IgD-negative memory B cell (primary cell): ENCODE data around the gene PHACTR3. TPM values are rescaled to one million over a fixed set of nuclear protein-coding genes. Genes with fewer than 3 reads are reported as not detected.
"Not testable (repeated sequence)": the region's sequence is repeated elsewhere in the genome, so short reads cannot be mapped to it uniquely, and the experiment has no call there.

Experiments
- H3K27ac Mint-ChIP-seq, 3 donors: one replicate each; pipeline ENCODE4 v1.8.0; 2020 to 2022; ENCODE audit warnings: mild to moderate bottlenecking in 3 of 3, mixed read lengths in 3 of 3, moderate library complexity in 1 of 3
- H3K27me3 Mint-ChIP-seq: one replicate; pipeline ENCODE4 v1.8.0; 2021; ENCODE audit warnings: mixed read lengths
- H3K36me3 Mint-ChIP-seq: one replicate; pipeline ENCODE4 v1.8.0; 2020; ENCODE audit warnings: mild to moderate bottlenecking, mixed read lengths
- H3K4me1 Mint-ChIP-seq, 3 donors: one replicate each; pipeline ENCODE4 v1.8.0; 2020 to 2022; ENCODE audit warnings: mixed read lengths in 3 of 3, mild to moderate bottlenecking in 1 of 3
- H3K4me3 Mint-ChIP-seq, 4 donors: one replicate each; pipeline ENCODE4 v1.8.0; 2020 to 2022; ENCODE audit warnings: mild to moderate bottlenecking in 4 of 4, mixed read lengths in 4 of 4, moderate library complexity in 3 of 4
- H3K9me3 Mint-ChIP-seq, 3 donors: one replicate each; pipeline ENCODE4 v1.8.0; 2020 to 2021; ENCODE audit warnings: mixed read lengths in 3 of 3, mild to moderate bottlenecking in 1 of 3
- polyA plus RNA-seq: library from polyadenylated mRNA; unstranded; fragments of 300-500 nt; fragmentation: Illumina TruSeq; gene quantifications from one replicate; pipeline ENCODE4 v1.2.3, GENCODE V29; 2021

PHACTR3 gene
- polyA plus RNA-seq, 1 donor from 2014 or later = not detected

DNA sequence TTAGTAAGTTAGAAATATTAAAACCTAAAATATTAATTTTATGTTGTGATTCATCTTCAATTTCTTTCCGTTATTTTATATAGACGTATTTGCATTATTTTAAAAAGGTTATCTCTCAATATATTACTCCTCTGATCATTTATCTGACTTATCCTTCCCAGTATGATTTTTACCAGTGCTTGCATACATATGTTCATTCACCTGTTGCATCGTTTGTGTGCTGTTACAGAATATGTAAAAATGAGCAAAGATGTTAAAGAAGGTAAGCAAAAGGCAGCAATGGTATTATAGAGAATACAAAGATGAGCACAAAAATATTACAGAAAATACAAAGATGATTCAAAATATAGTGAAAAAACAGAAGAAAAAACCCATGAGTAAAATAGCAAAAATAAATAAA is 280.2 kb downstream of the PHACTR3 start:
- Mint-ChIP-seq H3K36me3 (peaks cover 3% of the 10 kb centered on the region), H3K27me3 (peaks cover 2% of the 10 kb centered on the region), H3K27ac (no peak overlapping the region), H3K9me3 (peaks cover 0 to under 1% (median 0%) of the 10 kb centered on the region in 3 donors), H3K4me3 (no peak overlapping the region), H3K4me1 (no peaks in the 10 kb centered on the region)

DNA sequence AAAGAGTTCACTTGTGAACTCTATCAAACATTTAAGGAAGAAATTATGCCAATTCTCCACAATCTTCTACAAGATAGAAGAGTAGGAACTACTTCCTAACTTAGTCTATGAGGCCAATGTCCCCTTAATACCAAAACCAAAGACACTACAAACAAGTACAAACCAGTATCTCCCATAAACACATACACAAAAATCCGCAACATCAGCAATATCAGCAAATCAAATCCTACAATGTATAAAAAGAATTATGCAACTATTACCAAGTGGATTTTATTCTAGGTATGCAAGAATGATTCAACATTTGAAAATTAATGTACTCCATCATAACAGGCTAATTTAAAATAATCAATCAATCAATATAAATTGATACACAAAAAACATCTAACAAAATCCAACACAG is 283.7 kb downstream of the PHACTR3 start:
- Mint-ChIP-seq H3K27me3 (peaks cover 6% of the 10 kb centered on the region), H3K4me1 (peaks cover 11 to 15% (median 15%) of the 10 kb centered on the region in 3 donors), H3K36me3 (peaks cover 3% of the 10 kb centered on the region), H3K4me3 (no peak overlapping the region), H3K27ac (no peak overlapping the region), H3K9me3 (peaks cover 0 to 2% (median 0%) of the 10 kb centered on the region in 3 donors)

DNA sequence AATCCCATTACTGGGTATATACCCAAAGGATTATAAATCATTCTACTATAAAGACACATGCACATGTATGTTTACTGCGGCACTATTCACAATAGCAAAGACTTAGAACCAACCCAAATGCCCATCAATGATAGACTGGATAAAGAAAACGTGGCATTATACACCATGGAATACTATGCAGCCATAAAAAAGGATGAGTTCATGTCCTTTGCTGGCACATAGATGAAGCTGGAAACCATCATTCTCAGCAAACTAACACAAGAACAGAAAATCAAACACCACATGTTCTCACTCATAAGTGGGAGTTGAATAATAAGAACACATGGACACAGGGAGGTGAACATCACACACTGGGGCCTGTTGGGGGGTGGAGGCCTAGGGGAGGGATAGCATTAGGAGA is 285.7 kb downstream of the PHACTR3 start:
- Mint-ChIP-seq H3K4me3 (peak overlapping the region in 2 of 4 donors; percentile 29 to 48), H3K27ac (peak overlapping the region in 1 of 3 donors; percentile 53), H3K4me1 (peaks cover 11 to 15% (median 15%) of the 10 kb centered on the region in 3 donors)
- not testable (repeated sequence) for H3K9me3 Mint-ChIP-seq, H3K27me3 Mint-ChIP-seq, H3K36me3 Mint-ChIP-seq

DNA sequence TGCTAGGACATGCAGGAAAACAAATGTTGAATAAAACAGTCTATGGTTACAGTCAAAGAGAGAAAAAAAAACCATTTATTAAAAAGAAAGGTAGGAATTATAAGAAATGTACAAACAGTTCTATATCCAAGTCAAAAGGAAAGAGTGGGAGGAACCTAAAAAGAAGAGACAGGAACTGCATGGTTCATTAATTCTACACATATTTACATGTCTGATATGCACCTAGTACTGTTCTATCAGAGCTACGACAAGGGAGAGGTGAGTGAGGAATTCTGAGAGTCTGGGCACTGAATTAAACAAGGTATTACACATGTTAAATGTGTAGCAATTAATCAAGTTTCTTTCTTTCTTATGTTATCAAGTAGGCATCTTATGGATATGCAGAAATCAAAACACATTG is 287.2 kb downstream of the PHACTR3 start:
- H3K36me3 Mint-ChIP-seq = peaks cover 2% of the 10 kb centered on the region
- H3K4me1 Mint-ChIP-seq = peaks cover 11 to 15% (median 15%) of the 10 kb centered on the region in 3 donors
- peak overlapping the region in 1 of 3 donors; percentile 22 for H3K27ac Mint-ChIP-seq
- H3K4me3 Mint-ChIP-seq = peak overlapping the region in 2 of 4 donors; percentile 73 to 74
- peaks cover 0 to 2% (median 0%) of the 10 kb centered on the region in 3 donors for H3K9me3 Mint-ChIP-seq
- H3K27me3 Mint-ChIP-seq = peaks cover 6% of the 10 kb centered on the region

DNA sequence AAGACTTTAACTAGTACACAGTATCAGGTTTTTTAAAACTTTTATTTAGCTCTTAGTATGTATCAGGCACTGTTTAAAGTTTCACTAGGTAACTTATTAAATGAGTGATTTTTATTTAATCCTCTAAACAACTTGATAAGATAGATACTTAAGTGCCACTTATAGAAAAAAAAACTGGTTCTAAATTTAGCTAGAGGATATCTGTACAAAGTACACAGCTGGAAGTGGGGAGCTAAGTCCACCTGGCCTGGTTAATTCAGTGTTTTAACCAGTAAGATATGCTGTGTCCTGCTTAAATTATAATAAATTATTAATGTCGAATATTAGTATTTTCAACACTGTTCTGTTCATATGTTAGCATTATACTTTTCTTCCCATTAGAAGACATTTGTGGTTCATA is 291.6 kb downstream of the PHACTR3 start:
- H3K27me3 Mint-ChIP-seq = no peaks in the 10 kb centered on the region

More for the DNA sequence above, 291.6 kb downstream of the PHACTR3 start:
- Mint-ChIP-seq H3K9me3 (no peaks in the 10 kb centered on the region), H3K27ac (no peak overlapping the region), H3K4me1 (peaks cover 8 to 11% (median 10%) of the 10 kb centered on the region in 3 donors), H3K4me3 (no peak overlapping the region), H3K36me3 (peaks cover 5% of the 10 kb centered on the region)
